NOMO-1 (cell line): ENCODE results near the gene RAB13.

Source experiments
- DNase-seq, 2 experiments: peaks; one replicate each; lab custom pipeline; 2025; ENCODE audit not compliant: unreplicated experiment in 2 of 2; lab: John Stamatoyannopoulos, UW

Gene RAB13

DNA sequence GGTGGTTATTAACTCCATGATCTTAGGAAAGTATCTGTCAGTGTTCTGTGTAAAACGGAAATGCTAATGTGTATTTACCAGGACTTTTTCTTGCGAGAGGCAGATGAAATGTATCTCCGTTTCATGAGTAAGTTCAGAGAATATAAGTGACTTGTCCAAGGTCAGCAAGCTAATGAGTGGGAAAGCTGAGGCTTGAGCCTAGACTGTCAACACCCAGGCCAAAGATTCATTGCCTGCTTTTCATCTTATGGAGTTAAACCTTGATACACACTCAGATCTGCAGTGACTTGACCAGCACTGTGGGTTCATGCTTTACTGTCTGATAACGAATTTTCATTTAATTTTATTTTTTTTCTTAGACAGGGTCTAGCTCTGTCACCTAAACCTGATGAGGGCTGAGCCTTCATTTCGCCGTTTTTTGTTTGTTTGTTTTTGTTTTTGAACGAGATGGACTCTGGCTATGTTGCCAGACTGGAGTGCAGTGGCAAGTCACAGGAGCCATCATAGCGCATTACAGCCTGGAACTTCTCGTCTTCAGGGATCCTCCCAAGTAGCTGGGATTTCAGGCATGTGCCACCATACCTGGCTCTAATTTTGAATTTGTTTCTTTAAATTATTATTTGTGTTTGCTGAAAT, 7.7 kb downstream of the RAB13 start:
- DNase-seq, result no peak

DNA sequence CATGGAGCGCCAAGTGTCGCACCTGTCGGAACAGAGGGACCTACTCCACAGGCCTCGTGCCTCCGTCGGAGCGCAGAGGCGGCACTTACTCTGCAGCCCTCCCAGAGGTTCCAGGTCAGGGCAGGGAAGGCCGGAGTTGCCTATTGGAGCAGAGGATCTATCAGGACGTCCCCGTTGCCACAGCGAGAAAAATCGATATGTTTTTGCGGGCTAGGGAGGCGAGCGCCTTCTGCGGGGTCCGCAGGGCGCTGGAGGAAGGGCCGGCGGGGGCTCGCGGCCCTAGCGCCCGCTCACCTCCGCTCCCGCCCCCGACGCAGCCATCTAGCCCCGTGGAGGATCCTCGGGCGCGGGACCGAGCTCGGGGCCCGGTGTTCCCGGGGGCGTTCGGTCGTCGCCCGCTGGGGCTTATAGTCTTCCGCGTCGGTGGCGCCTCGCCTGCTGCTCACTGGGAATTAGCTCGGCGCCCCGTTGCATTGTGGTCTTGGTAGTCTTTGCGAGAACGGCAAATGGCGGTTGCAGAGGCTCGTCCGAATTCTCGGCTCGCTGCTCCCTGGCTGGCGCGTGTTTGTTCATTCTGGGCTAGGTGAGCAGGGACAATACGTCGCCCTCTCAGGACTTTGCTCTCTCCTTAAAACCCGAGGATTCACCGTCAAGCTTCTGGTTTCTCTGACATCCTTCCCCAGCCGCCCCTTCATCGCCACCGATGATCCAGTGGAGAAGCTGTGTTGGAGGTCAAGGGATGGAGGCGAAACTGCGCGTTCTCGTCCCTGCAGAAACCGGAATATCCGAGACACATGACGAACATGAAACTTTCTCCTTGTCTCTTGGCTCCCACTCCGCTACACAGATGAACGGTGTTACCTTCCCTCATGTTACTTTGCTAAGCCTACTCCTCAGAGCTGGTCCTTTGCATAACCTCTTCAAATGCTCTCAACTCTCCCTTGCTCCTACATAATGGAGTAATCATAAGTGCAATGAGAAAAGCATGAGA, 8.6 kb downstream of the RAB13 start, which contains the start of gene JTB:
TSS of gene JTB (minus strand) at position 425 of the 991 bp plus-strand sequence. CDS start at position 3, 422 bp downstream.
- DNase-seq, result peak; percentile 56 to 86

DNA sequence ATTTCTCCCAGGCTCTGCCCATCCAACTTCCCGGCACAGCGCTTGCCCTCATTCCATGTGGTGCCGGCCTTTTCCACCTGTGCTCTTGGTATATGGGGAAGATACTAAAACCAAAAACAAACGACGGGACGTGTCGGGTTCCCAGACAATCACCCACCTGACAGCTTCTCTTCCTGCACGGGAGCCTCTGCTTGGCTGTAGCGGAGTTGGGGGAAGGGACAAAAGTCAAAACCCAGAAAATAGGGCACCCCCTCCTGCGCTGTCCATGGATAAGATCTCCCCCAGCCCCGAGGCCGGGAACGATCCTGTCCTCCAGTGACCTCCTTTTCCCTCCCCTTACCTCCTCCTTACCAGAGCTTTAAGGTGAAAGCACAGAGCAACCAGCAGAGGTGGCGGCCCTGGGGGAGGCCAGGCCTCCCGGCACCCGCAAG, 9.3 kb downstream of the RAB13 start:
- no peak for DNase-seq

DNA sequence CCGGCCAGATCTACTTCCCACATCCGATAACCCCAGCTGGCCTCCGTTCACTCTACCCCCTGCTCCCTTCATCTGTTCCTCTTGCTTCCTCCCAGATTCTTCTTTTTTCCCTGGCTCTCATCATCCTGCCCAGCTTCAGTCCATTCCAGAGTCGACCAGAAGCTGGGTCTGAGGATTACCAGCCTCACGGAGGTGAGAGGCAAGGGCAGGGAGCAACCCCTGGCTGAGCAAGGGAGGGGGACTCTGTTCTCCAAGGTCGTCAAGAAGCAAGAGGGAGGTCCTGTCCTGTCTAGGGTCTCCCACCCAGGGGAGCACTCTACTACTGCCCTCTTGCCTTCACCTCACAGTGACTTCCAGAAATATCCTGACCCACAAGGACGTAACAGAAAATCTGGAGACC, 12.6 kb downstream of the RAB13 start:
- DNase-seq, result no peak

DNA sequence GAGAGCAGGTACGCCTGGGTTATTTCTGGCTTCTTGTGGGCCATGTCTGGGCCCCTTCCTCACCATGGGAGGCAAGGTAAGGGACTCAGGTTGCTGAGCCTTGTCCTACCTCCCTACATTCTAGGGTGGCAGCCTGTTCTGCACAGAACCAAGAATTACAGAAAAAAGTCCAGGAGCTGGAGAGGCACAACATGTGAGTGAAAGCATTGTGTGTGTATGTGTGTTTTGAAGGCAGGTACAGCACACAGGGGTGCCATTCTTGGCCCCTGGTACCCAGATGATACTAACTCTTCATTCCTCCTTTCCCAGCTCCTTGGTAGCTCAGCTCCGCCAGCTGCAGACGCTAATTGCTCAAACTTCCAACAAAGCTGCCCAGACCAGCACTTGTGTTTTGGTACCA, 13.1 kb downstream of the RAB13 start:
- DNase-seq, result no peak

DNA sequence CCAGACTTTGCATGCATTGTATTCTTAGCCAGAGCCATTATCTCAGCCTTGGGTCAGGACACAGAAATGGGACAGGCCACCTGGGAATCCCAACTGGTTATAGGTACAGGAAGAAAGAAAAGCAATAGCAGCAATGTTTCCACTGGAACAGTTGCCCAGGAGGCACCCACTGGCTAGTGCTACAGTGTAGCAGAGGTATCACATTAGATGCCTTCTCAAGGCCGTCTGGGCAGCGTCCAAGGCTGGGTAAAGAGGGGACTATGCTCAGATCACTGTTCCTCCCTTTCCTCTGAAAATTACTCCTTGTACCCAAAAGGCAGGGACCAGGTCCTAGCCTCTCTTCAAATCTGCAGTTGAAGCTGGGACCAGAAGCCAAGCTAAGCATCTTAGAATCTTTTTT, 15.8 kb downstream of the RAB13 start:
- DNase-seq, result no peak

DNA sequence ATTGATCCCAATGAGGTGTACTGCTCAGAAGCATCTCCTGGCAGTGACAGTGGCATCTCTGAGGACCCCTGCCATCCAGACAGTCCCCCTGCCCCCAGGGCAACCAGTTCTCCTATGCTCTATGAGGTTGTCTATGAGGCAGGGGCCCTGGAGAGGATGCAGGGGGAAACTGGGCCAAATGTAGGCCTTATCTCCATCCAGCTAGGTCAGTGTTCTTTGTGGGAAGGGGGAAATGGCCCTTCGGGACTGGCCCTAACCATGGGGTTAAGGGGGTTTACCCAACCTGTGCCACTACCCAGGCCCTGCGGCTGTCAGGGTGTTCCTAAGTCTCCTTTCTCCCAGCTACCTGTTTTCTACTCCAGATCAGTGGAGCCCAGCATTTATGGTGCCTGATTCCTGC, 17.2 kb downstream of the RAB13 start:
- no peak for DNase-seq

DNA sequence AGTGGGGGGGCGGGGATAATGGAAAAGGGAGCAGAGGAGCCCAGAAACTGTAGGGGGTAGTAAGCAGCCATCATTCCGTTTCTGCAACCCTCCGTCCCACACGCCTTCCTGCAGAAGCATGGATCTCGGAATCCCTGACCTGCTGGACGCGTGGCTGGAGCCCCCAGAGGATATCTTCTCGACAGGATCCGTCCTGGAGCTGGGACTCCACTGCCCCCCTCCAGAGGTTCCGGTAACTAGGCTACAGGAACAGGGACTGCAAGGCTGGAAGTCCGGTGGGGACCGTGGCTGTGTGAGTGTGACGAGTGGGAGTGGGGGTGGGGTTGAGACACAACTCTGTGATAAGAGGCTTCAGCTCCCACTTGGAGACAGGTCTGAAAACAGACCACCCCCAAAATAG, 17.7 kb downstream of the RAB13 start:
- DNase-seq, result no peak

DNA sequence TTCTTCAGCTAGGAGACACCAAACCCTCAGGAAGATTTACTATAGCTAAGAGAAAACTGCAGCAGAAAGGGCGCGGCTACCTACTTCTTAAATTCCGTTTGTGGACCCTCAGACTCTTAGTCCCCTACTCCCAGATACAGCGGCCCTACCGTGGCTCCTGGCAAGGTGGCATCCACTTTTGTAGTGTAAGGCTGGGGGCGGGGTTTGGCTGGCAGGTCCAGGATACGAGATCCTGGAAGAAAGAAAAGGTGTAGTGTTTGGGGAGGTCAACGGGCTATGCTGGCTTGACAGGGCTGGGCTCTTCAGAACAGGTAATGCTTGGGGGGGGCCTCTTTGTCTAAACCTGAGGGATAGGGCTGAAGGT, 18.2 kb downstream of the RAB13 start:
- no peak for DNase-seq

DNA sequence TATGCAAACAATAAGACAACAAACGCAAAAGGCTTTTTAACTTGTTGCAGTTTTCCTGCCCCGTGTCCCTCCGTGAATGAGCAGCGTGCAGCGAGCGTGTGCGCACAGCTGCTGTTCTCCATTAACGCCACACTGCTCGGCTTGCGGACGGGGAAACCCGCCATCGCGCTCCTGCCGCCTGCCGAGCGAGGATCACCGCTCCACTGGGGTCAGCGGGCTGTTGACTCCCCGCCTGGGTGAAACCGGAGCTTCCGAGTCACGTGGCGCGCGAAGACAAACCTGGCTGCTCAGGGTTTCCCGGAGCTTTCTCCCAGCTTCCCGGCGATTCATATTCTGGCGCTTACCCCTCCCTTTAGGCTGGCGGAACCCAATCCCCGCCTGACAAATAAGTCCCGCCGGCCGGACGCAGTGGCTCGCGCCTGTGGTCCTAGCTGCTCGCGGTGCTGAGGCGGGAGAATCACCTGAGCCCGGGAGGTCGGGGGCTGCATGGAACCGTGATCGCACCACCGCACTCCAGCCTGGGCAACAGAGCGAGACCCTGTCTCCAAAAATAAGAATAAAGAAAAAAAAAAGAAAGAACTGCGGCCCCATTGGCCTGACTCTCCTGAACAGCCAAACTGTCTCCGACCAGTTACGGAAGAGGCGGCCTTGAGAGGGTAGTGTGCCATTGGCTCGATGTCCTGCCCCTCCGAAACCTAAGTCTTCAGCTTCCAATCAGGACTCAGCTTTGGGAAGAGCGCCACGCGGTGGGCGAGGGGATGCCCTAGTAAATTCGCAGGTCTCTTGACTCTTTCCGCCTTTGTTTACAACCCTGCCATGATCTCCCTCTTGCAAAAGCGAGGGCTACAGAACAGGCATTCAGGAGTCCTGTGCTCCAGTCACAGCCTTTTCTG, 18.8 kb downstream of the RAB13 start, which contains the start of gene CREB3L4:
TSS of gene CREB3L4 (plus strand) at position 796 of the 893 bp plus-strand sequence. CDS start 624 bp downstream, outside the sequence.
- peak; percentile 97 to 98 for DNase-seq

DNA sequence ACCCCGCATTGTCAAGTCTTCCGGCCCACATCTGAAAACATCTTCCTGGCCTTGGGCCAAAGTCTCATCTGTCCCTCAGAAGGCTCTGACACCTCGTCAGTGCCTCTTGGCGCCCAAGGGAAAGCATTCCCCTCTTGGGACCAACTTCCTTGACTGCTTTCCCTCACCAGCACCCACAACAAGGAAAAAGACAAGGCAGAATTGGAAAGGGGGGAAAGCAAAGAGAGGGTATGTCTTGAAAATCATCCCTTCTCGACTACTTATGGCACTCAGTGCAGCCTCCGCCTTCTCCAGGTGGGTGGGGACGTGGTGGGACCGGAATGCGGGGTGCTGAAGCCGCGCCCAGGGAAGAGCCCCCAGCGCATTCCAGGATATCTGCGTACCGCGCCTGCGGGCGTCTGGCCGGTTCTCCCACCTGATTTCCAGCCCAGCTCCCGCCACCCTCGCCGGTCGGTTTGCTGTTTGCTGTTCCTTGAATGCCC, 22.2 kb downstream of the RAB13 start:
- DNase-seq, result no peak

DNA sequence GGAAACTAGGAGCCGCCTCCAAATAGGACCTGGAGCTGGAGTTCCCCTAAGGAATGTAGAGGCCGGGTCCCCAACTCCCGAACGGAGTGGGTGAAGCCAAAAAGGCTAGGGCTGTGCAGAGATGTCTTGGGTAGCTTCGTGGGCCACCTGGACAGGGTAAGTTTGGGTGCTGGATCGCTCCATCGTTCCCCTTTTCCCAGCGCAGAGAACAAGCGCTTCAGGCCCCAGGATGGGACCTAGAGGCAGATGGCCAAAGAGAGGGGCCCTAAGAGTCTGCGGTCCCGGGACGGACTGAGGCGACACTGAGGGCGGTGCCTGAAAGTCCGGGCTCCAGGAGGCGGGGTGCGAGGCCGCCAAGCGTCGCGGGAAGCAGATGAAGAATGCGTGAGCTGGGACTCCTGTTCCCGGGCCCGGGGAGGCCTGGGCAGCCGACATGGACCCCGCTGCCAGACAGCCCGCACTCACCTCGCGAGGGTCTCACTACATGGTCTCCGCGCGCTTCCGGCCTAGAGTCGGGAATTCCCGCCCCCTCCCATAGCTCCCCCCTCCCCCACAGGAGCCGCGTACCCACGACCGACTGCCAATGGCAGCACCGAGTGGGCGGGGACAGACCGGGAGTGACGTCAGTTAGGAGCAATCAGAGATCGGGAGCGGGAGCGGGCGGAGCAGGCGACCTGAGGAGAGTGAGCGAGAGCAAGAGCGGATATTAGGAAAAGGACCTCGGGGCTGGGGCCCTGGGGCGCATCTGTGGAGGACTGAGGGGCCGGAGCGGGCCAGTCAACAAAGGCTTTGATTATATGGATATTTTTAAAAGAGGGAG, 22.9 kb downstream of the RAB13 start, which contains the start of gene SLC39A1:
TSS of gene SLC39A1 (minus strand) at position 508 of the 820 bp plus-strand sequence. CDS start 822 bp downstream, outside the sequence.
- peak; percentile 90 to 91 for DNase-seq

DNA sequence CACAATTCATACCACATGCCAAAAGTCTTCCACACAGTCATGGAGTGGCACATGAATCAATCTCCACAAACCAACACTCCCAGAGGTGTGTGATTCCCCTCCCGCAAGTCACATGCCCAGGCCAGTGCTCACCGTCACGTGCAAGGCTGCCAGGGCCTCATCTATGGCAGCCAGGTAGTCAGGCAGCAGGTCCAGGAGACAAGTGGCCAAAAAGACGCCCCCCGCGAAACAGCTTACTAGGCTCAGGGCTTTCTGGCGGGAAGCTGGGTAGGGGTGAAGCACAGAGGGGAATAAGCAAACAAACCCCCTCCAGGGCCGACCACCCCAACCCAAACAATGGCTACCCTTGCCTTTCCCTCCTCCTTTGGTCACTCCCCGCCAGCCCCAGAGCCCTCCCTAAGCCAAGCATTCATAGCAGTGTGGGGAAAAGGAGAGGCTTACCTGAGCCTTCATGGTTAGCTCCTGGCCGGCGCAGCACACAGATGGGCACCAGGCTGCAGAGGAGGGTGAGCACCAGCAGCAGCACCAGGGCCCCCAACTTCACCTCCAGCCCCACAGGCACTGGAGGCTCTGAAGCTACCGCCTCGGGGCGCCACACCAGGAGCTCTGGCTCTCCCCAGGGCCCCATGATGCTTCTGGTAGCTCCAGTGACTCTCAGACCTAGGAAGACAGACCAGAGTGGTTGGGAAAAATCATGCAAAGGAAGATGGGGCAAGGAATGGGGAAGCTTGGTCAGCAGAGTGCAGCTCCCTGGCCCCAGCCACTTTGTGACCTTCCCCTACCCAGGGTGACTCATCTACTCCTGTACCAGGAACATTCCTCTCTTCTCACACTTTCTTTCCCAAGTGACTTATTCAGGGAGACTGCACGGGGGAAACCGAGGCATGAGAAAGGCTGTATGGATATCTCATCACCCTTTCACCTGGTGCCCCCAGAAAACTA, 23.8 kb downstream of the RAB13 start:
- no peak for DNase-seq

DNA sequence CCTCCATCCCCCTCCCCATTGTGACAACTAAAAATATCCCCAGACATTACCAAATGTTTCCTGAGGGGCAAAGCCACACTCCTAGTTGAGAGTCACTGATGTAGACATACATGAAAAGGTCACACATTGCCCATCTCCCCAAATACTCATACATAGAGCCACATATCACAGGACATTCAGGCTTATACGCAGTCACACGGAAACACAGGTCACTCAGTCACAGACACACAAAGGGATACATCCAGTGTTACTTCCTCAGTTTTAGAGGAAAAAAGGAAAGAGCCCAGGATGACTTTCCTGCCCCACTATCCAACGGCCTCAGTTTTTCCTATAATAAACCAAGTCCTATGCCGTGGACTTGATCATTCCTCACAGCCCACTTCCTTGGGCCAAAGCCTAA, 24.7 kb downstream of the RAB13 start:
- no peak for DNase-seq

DNA sequence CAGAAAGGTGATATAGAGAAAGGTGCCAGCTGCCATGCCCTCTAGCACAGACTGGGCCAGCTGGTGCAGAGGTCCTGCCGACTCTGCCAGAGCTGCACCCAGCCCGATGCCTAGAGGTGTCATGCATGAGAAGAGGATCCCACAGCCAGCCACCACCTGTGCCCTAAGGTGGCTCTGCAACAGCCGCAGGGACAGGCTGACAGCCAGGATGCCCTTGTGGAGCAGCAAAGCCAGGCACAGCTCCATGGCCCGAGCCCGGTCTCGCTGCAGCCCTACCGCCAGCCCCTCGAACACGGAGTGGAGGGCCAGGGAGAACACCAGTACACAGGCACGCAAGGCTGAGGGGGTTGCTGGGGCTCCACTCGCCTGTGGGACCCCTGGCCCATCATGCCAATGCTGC, 25.9 kb downstream of the RAB13 start:
- no peak for DNase-seq

DNA sequence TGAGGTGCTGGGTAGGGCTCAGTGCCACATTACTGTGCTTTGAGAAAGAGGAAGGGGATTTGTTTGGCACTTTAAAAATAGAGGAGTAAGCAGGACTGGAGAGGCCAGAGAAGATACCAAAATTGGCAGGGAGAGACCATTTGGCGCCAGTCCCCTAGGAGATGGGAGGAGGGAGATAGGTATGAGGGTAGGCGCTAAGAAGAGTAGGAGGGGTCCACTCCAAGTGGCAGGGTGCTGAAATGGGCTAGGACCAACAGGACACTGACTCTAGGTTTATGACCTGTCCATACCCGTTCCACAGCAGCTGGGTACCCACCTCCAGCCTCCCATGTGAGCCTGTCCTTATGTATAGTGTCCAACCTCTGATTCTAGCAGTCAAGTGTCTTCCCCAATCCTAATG, 26.7 kb downstream of the RAB13 start:
- no peak for DNase-seq

DNA sequence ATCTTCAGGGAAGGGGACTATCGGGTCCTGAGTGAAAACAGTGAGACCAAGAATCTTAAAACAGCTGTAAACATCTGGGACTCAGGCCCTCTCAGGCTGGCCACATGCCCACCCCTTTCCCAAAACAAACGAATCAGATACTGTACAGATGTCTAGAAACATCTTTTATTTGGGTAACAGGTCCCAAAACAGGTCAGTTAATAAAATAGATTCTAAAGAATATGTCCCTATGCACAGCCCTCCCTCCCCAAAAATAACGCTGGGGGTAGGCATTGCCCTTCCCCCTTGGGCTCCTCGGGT, 27.2 kb downstream of the RAB13 start:
- DNase-seq, result no peak

DNA sequence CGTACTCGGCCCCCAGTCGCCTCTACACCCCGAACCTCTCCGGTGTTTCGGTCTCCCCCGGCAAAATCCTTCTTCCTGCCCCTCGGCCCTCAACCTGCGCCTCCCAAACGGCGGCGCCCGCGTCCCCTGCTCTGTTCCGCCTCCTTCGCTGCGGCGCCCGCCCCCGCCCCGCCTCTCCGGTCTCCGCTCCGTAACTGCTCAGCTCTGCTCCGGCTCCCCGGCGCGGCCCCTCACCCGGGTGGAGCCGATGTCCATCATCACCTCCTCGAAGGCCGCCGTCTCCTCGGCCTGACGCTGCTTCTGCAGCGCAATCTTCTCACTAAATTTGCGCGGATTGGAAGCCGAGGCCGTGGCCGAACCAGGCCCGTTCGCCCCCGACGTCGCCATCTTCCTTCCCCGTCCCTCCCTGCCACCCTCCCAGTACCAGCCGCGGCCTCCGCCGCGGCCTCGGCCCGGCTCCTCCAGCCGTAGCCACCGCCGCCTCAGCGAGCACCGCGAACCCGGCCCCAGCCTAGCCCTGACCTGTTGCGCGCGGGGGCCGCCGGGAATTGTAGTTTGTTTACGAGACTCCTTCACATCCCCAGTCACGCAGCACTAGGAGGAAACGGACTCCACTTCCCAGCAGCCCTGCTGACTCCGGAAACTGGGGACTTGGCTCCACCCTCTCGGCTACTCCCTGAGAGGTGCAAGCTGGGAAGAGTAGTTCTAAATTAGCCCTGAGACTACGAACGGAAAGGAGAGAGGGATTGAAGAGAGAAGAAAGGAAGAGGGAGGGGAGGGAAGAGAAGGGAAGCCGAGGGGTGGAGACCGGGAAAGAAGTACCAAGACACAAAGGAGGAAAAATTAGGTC, 27.8 kb downstream of the RAB13 start, which contains the start of gene CRTC2:
TSS of gene CRTC2 (minus strand) at position 502 of the 850 bp plus-strand sequence. CDS start at position 387, 115 bp downstream.
- peak; percentile 94 to 99 for DNase-seq
